ENCODE data around the gene PRSS36. TPM values are rescaled to one million over a fixed set of nuclear protein-coding genes. Genes with fewer than 3 reads are reported as not detected.

PRSS36 gene
- polyA plus RNA-seq, 1 donor from 2014 or later = 2.0 TPM

DNA sequence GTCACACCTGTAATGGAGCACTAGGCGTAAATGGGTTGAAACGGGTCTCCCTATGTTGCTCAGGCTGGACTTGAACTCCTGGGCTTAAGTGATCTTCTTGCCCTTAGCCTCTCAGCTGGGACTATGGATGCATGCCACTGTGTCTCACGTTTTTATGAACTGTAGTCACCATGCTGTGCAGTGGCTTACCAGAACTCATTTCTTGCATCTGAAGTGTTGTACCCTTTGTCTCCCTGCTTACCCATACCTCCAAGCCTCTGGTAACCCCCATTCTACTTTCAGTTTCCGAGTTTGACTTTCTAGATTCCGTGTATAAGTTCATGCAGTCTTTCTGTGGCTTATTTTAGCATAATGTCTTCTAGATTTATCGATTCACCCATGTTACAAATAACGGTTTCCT is 45.0 kb upstream of the PRSS36 start:
- Histone ChIP-seq H3K9me2 (ENCODE audit: insufficient read depth, low read length) (no peaks in the 10 kb centered on the region), H3F3A (ENCODE audit: insufficient read depth, low read length, poor library complexity, severe bottlenecking) (no peaks in the 10 kb centered on the region), H3K9me3 (ENCODE audit: low read length) (no peaks in the 10 kb centered on the region), H2AFZ (ENCODE audit: low read depth, low read length) (no peak overlapping the region), H3K36me3 (ENCODE audit: insufficient read depth, low read length) (peaks cover 16% of the 10 kb centered on the region), H3K9ac (ENCODE audit: low read length) (no peak overlapping the region), H3K4me2 (ENCODE audit: low read length) (no peak overlapping the region), H3K27ac (ENCODE audit: low read length) (no peak overlapping the region), H3K4me3 (ENCODE audit: low read length) (no peak overlapping the region), H3K79me2 (replicated peaks; ENCODE audit: insufficient read depth, low read length) (no peaks in the 10 kb centered on the region), H4K20me1 (ENCODE audit: insufficient read depth) (peaks cover 10% of the 10 kb centered on the region), H3K27me3 (ENCODE audit: insufficient read depth, low read depth, low read length) (no peaks in the 10 kb centered on the region)
- TF ChIP-seq RAD21 (conservative IDR thresholded peaks at IDR 0.05) (no peak), TAF1 (IDR thresholded peaks at IDR 0.05; ENCODE audit: low read depth) (no peak), EP300 (conservative IDR thresholded peaks at IDR 0.05; ENCODE audit: poor library complexity, severe bottlenecking) (no peak), MXI1 (conservative IDR thresholded peaks at IDR 0.05; ENCODE audit: poor library complexity, severe bottlenecking) (no peak), POLR2AphosphoS5 (IDR thresholded peaks at IDR 0.05) (no peak), SMC3 (conservative IDR thresholded peaks at IDR 0.05; ENCODE audit: poor library complexity) (no peak), EZH2 (IDR thresholded peaks at IDR 0.05; ENCODE audit: borderline replicate concordance, insufficient read depth, low read length, poor library complexity, severe bottlenecking) (no peak)
- TF ChIP-seq, protein P1, sequence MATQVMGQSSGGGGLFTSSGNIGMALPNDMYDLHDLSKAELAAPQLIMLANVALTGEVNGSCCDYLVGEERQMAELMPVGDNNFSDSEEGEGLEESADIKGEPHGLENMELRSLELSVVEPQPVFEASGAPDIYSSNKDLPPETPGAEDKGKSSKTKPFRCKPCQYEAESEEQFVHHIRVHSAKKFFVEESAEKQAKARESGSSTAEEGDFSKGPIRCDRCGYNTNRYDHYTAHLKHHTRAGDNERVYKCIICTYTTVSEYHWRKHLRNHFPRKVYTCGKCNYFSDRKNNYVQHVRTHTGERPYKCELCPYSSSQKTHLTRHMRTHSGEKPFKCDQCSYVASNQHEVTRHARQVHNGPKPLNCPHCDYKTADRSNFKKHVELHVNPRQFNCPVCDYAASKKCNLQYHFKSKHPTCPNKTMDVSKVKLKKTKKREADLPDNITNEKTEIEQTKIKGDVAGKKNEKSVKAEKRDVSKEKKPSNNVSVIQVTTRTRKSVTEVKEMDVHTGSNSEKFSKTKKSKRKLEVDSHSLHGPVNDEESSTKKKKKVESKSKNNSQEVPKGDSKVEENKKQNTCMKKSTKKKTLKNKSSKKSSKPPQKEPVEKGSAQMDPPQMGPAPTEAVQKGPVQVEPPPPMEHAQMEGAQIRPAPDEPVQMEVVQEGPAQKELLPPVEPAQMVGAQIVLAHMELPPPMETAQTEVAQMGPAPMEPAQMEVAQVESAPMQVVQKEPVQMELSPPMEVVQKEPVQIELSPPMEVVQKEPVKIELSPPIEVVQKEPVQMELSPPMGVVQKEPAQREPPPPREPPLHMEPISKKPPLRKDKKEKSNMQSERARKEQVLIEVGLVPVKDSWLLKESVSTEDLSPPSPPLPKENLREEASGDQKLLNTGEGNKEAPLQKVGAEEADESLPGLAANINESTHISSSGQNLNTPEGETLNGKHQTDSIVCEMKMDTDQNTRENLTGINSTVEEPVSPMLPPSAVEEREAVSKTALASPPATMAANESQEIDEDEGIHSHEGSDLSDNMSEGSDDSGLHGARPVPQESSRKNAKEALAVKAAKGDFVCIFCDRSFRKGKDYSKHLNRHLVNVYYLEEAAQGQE (IDR thresholded peaks at IDR 0.05; ENCODE audit: borderline replicate concordance) = no peak
- TF ChIP-seq, protein P2, sequence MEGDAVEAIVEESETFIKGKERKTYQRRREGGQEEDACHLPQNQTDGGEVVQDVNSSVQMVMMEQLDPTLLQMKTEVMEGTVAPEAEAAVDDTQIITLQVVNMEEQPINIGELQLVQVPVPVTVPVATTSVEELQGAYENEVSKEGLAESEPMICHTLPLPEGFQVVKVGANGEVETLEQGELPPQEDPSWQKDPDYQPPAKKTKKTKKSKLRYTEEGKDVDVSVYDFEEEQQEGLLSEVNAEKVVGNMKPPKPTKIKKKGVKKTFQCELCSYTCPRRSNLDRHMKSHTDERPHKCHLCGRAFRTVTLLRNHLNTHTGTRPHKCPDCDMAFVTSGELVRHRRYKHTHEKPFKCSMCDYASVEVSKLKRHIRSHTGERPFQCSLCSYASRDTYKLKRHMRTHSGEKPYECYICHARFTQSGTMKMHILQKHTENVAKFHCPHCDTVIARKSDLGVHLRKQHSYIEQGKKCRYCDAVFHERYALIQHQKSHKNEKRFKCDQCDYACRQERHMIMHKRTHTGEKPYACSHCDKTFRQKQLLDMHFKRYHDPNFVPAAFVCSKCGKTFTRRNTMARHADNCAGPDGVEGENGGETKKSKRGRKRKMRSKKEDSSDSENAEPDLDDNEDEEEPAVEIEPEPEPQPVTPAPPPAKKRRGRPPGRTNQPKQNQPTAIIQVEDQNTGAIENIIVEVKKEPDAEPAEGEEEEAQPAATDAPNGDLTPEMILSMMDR (IDR thresholded peaks at IDR 0.05; ENCODE audit: poor library complexity, severe bottlenecking) = no peak

DNA sequence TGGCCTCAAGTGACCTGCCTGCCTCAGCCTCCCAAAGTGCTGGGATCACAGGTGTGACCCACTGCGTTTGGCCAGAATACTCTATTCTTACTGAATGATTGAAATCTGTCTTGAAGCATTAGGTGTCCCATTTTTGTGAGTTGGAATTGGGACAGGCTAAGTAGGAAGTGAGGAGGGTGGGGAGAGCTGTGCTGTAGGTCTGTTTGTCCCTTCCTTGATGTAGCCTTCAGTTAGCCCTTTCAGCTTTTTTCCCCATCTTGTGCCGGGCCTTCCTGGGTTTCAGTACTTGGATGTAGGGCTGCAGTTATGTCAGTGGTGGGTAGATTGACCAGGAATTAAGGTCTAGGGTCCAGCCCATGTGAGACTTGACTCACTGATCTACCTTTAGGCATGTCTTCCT is 44.0 kb upstream of the PRSS36 start:
- TF ChIP-seq, protein P2 (IDR thresholded peaks at IDR 0.05; ENCODE audit: poor library complexity, severe bottlenecking) = no peak
- no peak for TF ChIP-seq RAD21 (conservative IDR thresholded peaks at IDR 0.05)
- no peak for TF ChIP-seq MXI1 (conservative IDR thresholded peaks at IDR 0.05; ENCODE audit: poor library complexity, severe bottlenecking)
- Histone ChIP-seq H4K20me1 (ENCODE audit: insufficient read depth) (peaks cover 10% of the 10 kb centered on the region), H3K36me3 (ENCODE audit: insufficient read depth, low read length) (peaks cover 23% of the 10 kb centered on the region), H3K79me2 (replicated peaks; ENCODE audit: insufficient read depth, low read length) (peaks cover 2% of the 10 kb centered on the region), H3K4me2 (ENCODE audit: low read length) (no peak overlapping the region), H3K4me3 (ENCODE audit: low read length) (no peak overlapping the region), H3K27me3 (ENCODE audit: insufficient read depth, low read depth, low read length) (no peaks in the 10 kb centered on the region), H3F3A (ENCODE audit: insufficient read depth, low read length, poor library complexity, severe bottlenecking) (no peaks in the 10 kb centered on the region), H3K9me2 (ENCODE audit: insufficient read depth, low read length) (no peaks in the 10 kb centered on the region), H2AFZ (ENCODE audit: low read depth, low read length) (no peak overlapping the region), H3K27ac (ENCODE audit: low read length) (no peak overlapping the region), H3K9me3 (ENCODE audit: low read length) (no peaks in the 10 kb centered on the region), H3K9ac (ENCODE audit: low read length) (no peak overlapping the region)

Data from neural cell (in vitro differentiated cells).